ENCODE measurements around the gene RIMS4. TPM values are rescaled to one million over a fixed set of nuclear protein-coding genes. Genes with fewer than 3 reads are reported as not detected.

The RIMS4 gene
- polyA plus RNA-seq, 3 donors = 0.03 to 1.8 (median 0.19) TPM

DNA sequence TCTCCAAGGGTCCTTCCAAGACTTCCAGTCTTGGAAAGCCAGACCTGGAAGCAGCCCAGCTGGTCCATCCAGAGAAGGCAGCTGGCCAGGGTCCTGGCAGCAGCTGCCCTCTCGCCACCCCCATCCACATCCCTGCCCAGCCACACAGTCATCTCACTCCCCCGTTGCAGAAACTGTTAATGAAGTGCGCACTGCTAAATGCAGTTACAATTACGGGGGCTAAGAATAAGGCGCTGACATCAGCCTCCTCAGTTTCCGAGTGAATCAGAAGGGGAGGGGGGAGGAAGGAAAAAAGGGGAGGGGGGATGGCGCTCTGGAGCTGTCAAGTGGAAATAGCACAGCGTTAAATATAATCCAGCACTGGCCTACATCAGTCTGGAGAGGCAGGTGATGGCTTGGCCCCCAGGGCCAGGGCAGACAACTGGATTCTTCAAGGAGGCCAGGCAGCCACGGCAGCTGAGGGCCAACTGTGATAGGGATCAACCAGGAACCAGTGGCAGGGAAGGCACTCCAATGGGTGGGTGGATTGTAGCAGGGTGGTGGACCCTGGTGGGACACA lies 6.9 kb downstream of the RIMS4 start:
- WGBS, 3 donors = 38 to 43% (median 42%) methylated on average over 9 of the region's 9 CpGs
- H3K27ac ChIP-seq (ENCODE audit: low read depth, low read length) = no peak overlapping the region

DNA sequence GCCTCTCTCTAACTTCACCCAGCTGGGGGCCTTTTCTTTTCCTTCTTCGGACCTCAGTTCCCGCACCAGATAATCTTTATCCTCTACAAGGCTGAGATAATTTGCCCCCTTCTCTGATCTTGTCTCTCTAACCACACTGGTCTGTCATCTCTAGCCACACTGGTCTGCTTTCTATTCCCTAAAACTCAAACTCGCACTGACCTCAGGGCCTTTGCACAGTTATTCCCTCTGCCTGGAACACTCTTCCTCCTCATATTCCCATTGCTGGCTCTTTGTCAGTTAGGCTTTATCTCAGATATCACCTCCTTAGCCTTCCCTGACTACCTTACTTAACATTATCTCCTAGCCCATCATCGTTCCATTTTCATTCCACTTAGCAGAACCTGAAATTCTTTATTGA lies 7.6 kb downstream of the RIMS4 start:
- no peak overlapping the region for H3K27ac ChIP-seq (ENCODE audit: low read depth, low read length)

DNA sequence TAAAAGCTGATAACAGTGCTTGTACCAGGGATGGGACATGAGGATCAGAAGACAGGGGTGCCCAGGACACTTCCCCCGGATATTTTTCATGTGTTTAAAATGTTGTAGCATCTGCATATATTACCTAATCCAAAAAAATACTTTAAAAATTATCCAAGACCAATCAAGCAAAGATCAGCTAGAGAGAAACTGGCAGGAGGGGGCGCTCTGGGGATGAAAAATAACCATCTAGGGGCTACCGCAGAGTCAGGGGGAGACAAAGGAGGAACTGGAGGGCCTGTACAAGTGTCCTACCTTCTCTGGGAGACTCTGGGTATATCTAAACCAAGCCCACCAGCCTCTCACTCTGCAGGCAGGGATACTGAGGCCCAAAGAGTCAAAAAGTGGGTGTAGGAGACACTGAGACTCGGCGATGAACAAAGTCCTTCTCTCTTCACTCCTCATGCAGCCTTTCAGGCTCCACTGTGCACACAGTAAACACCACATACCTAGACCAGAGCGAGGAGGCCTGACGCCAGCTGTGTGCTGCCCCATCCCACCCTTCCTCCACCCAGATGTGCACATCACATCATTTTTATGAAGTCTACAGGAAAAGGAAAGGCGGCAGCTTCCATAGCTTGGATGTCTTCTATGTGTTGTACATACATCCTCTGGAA lies 9.8 kb downstream of the RIMS4 start:
- H3K27ac ChIP-seq (ENCODE audit: low read depth, low read length) = no peak overlapping the region
- 70 to 85% (median 84%) methylated on average over 8 of the region's 8 CpGs for WGBS, 3 donors

More for the DNA sequence above, 7.6 kb downstream of the RIMS4 start:
- 86 to 95% (median 90%) methylated on average over 4 of the region's 4 CpGs for WGBS, 3 donors

DNA sequence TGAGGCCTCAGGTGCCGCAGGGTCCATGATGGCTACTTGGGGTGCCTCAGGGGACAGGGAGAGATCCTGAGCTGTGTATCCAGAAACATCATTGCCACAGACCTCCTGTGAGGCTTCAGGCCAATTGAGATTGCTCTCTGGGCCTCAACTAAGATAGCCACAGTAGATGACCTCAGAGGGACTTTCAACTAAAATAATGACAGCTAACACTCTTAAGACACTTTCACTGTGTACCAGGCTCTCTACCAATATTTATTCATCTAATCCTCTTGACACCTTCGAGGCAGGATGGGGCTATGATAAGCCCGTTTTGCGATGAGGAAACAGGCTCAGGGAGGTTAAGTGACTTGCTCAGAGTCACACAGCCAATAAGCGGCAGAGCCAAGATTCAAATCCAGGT lies 10.7 kb downstream of the RIMS4 start:
- WGBS, 3 donors = 79 to 93% (median 89%) methylated on average over 5 of the region's 5 CpGs
- H3K27ac ChIP-seq (ENCODE audit: low read depth, low read length) = no peak overlapping the region

DNA sequence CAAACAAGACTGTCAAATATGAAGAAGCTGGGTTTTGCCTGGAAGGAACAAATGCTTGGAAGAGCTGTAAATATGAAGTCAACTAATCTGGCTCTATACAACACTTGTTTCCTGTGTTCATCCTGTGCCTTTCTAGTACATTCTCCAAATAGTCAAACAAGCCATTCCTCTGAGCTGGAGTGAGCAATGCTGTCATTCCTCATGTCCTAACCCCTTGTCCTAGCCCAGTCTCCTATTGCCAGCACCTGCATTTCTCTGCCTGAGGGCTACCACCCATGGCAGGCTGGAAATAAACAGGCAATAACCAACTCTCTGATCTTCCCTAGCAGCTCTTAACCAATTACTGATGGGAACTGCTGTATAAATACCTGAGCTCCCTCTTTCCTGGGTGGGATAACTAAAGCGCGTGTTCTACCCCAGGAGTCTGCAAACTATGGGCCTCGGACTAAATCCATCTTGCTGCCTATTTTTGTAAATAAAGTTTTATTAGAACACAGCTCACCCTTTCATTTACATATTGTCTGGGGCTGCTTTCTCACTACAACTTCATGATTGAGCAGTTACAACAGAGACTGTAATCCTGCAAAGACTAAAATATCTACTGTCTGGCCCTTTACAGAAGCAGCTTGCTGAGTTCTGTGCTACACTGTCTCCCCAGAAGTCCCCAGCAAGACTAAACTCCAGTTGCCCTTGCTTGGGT lies 13.4 kb downstream of the RIMS4 start:
- 88 to 92% (median 92%) methylated on average over 3 of the region's 3 CpGs for WGBS, 3 donors
- H3K27ac ChIP-seq (ENCODE audit: low read depth, low read length) = no peak overlapping the region

DNA sequence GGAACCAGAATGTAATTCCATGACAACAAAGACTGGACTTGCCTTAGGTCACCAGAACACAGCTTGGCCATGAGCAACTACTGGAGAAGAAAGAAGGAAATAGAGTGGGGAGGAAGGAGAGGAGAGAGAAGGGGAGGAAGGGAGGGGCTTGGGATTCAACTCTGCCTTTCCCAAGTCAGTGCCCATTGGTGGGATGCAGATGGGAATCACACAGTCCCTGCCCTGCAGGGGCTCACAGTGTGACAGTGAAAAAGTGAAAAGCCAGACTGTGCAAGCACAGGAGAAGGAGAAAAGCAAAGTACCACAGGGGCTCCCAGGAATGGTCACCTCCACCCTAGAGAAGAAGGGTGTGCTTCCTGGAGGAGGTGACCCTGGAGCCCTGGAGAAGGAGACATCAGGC lies 14.0 kb downstream of the RIMS4 start:
- H3K27ac ChIP-seq (ENCODE audit: low read depth, low read length) = no peak overlapping the region

DNA sequence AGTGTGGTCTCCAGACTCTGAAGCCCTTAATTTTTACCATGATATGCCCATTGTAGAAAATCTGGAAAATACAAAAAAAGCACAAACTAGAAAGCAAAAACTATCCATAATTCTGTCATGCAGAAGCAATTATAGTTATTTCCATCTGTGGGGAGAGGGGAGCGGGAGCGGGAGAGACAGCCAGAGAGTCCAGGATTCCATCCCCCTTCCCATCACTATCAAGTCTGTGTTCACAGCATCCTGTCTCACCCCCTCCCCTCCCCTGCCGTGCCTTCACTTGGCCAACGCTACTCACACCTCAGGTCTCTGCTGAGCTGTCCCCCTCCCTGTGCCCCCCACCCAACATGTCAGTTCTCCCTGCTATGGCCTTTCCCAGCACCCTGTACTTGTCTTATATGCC lies 14.5 kb downstream of the RIMS4 start:
- 32 to 56% (median 38%) methylated on average over 4 of the region's 4 CpGs for WGBS, 3 donors

DNA sequence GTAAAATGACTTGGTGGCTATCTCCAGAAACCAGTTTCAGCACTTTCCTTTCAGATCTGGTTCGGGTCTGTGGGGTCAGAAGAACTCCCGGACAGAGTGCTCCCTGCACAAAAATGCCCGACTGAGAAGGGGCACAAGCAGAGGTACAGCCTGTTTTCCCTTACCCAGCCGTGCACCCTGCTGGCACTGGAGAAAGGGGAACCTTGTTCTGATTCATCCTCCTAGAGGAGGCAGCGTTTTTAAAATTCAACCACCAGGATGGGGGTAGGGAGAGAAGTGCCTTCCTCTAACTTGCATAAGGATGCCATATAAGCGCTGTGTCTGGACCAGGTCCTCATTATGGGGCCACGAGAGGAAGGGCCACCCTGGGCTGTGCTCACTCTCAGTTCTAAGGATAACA lies 17.6 kb downstream of the RIMS4 start:
- WGBS, 3 donors = 59 to 64% (median 61%) methylated on average over 7 of the region's 7 CpGs
- no peak overlapping the region for H3K27ac ChIP-seq (ENCODE audit: low read depth, low read length)

More for the DNA sequence above, 14.5 kb downstream of the RIMS4 start:
- no peak overlapping the region for H3K27ac ChIP-seq (ENCODE audit: low read depth, low read length)

DNA sequence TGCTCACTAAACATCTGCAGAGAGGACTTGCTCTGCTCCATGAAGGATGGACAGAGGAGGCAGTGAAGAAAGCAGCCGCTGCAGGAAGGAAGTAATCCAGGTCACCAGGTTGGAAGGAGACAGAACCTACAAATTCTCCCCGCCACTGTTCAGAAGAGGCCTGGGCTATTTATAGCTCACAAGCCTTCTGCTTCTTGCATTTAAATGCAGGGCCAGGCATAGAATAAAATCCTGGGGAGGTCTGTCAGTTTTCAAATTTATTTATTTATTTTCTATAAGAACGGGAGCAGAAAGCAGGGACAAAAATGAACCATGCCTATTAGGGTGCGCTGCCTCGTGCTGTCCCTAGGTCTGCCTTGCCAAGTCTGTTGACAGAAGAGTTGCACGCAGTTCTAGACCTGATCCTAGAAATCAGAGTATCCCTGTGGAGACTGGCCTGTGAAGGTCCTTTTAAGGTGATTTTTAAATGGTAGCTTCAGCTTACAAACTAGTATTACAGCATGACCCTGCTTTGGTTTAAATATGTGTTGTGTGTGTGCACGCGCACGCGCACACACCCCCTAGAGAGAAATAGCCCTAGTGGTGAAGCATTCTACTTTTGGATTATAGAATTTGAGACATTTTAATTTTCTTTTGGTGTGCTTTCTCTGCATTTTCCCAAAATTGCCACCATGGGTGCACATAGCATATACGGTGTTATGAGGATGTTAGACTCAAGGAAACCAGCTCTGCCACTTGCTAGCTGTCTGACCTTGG lies 19.5 kb downstream of the RIMS4 start:
- H3K27ac ChIP-seq (ENCODE audit: low read depth, low read length) = no peak overlapping the region
- 75 to 81% (median 77%) methylated on average over 11 of the region's 11 CpGs for WGBS, 3 donors

DNA sequence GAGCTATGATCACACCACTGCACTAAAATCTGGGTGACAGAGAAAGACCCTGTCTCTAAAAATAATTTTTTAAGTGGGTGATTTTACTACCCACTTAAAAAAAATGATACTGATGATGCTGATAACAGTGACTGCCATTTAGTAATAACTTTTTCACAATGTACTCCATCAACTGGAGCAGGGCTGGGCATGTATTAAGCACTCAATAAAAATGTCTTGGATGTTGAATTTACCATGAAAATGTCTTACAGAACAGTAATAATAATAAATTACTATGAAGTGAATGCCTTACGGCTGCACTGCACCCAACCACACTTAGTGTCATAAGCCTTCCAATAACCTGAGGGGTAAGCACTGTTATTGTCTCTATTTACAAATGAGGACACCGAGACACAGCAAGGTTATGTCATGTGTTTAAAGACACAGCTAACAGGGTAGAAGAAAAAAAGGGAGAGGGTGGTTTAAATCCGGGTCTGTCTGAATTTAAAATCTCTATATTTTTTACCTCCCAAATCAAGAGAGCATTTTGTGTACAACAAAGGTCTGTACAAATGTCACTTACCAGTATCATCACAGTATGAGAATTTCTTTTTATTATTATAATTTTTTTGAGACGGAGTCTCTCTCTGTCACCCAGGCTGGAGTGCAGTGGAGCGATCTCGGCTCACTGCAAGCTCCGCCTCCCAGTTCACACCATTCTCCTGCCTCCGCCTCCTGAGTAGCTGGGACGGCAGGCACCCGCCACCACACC lies 21.5 kb downstream of the RIMS4 start:
- WGBS, 3 donors = 73 to 87% (median 77%) methylated on average over 10 of the region's 10 CpGs
- H3K27ac ChIP-seq (ENCODE audit: low read depth, low read length) = no peak overlapping the region

DNA sequence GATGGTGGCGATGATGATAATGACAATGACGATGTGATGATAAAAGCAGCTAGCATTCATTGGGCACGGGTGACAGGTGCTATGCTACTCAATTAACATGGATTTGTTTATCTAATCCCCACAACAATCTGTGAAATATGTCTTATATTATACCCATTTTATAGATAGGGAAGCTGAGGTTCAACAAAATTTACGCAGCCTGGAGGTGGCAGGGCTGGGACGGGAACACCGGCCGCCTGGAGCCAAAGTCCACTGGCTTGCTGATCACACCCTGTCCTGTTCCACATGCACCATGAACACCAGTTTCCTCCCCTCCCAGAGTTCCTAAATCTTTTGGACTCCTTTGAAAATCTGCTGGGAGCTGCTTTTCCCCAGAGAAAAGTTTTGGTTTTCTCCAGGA lies 23.0 kb downstream of the RIMS4 start:
- H3K27ac ChIP-seq (ENCODE audit: low read depth, low read length) = no peak overlapping the region
- WGBS, 3 donors = 77 to 92% (median 87%) methylated on average over 7 of the region's 7 CpGs

DNA sequence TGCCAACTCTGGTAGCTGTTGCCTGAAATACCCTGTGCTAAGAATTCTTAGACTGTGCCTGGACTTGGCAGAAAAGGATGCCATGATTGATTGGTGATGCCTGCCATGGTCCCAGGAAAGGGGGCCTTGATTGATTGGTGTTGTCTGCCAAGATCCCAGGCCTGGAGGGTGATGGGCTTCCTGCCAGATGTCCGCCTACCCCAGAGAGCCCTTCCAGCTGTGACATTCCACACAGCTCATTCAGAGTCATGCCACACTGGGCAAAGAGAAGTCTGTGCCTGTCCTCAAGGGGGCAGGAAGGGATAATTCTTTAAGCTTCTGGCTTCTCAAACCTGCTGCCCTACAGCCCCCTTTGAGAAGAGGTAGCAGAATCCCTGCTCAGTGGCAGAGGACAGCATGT lies 24.6 kb downstream of the RIMS4 start:
- WGBS, 3 donors = 5 to 35% (median 35%) methylated on average over 1 of the region's 1 CpG
- no peak overlapping the region for H3K27ac ChIP-seq (ENCODE audit: low read depth, low read length)

DNA sequence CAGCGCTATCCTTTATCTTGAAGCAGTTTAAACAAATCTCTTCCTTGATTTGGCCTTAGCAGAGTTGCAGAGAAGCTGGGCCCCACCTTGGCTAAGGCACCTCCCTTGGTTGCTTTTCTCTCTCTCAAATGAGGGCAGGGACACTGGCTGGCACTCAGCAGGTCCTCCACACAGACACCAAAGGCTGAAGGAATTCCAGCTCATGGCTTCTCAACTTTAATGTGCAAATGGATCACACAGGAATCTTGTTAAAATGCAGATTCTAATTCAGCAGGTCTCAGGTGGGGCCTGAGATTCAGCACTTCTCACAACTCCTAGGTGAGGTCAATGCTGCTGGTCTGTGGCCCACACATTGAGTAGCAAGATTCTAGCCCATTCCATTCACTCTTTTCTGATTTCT lies 25.7 kb downstream of the RIMS4 start:
- 65 to 74% (median 74%) methylated on average over 1 of the region's 1 CpG for WGBS, 3 donors

DNA sequence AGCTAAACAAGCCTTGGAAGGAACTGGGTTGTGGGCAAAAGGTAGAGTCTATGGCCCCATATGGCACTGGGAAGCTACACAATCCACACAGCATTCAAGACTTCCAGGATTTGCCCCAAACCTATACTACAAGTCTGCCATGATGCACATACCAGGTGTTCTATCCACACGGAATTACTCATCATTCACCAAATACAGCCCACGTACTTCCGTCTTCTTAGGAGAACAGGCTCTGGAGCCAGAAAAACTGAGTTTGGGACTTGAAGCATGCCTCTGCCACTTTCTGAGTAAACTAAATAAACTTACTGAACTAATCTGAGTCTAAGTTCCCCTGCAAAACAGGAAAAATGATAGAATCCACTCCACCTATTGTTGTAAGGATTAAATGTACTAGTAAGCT lies 28.6 kb downstream of the RIMS4 start:
- WGBS, 3 donors = 73 to 81% (median 76%) methylated on average over 3 of the region's 3 CpGs
- no peak overlapping the region for H3K27ac ChIP-seq (ENCODE audit: low read depth, low read length)

More for the DNA sequence above, 25.7 kb downstream of the RIMS4 start:
- H3K27ac ChIP-seq (ENCODE audit: low read depth, low read length) = no peak overlapping the region

DNA sequence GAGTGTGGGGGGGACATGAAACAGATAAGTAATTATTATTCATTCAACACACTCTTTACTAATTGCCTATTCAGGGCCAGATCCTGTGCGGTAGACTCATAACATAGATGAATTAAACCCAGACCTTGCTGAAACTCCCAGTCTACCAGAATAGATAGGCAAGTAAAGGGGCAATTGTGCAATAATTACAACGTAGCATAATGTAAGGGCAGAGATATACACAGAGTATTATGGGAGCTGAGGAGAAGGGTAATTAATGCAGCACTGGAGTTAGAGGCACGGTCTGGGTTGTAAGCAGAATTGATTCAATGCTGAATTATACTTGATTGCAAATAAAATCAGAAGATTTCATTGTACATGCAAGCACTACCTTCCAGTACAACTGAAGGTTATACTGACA lies 29.2 kb downstream of the RIMS4 start:
- H3K27ac ChIP-seq (ENCODE audit: low read depth, low read length) = no peak overlapping the region
- WGBS, 3 donors = 67 to 82% (median 79%) methylated on average over 3 of the region's 3 CpGs

DNA sequence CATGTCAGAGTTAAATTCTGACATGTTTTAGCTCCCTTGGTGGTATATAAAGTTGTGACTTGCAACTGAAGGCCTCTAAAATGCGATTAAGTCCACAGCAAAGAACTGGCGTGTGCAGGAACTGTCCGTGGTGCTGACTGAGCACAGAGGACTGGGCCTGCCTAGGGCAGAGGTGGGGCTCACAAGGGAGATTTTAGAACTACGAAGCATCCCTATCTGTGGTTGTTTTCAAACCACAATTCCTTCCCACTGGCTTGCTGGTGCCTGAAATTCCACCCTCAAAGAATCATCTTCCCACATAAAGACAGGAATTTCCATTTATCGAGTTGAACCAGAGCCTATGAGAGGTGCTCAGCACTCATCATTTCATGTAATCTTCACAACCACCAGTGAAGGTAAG lies 30.1 kb downstream of the RIMS4 start:
- WGBS, 3 donors = 26 to 28% (median 28%) methylated on average over 5 of the region's 5 CpGs
- no peak overlapping the region for H3K27ac ChIP-seq (ENCODE audit: low read depth, low read length)

DNA sequence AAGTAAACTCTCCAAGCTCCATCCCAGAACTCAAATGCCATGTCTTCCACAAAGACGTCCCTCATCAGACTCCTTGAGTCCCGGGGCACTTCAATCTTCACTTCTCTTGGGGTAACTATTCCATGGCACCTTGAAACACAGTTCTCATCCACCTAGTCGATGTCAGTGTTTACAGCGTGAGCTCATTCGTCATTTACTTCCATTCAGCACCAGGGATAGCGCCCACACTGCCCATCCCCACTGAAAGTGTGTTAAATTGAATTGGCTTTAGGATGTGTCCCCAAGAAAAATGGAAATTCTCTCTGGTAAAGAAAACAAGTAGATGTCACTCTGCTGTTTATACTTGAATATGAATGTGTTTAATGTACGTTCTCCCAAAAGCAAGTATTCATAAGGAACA lies 33.4 kb downstream of the RIMS4 start:
- H3K27ac ChIP-seq (ENCODE audit: low read depth, low read length) = no peak overlapping the region
- 15% methylated on average over 7 of the region's 7 CpGs for WGBS, 3 donors

DNA sequence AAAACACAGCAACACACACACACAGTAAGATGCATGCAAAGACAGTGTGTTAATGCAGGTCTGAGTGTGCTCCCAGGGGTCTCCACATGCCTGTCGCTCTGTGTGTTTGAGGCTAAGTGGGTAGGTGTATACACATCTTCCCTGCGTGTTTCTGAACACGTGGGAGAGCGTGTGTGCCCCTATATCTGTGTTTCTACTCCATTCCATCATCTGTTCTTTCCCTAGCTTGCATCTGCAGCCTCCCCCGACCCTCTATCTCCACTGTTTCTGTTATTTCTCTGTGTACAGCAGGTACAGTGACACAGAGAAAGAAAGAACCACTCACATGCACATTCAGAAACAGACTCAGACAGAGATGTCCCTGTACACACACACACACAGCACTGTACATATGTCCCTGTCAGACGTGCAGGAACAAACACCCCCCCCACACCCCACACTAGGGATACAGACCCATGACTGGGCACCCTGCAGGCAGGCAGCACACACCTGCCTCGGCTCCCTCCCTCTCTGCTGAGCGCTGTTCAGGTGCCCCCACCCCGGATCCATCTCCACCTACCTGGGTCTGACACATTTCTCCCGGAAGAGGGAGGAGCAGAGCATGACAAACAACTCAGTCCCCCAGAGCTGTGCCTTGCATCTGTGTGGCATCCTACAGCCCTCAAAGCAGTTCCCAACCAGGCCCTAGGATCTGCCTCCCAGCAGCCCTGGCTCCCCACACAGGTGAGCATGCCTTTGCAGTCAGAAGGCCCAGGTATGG lies 37.1 kb downstream of the RIMS4 start:
- WGBS, 3 donors = 37 to 57% (median 56%) methylated on average over 10 of the region's 10 CpGs

More for the DNA sequence above, 37.1 kb downstream of the RIMS4 start:
- H3K27ac ChIP-seq (ENCODE audit: low read depth, low read length) = no peak overlapping the region

Measured in adipose tissue (tissue), 3 donors.